Panc1 (cell line): ENCODE results near the gene ZNF516. TPM values are rescaled to one million over a fixed set of nuclear protein-coding genes. Genes with fewer than 3 reads are reported as not detected.

Experiments
- ATAC-seq: fragments of 200-7000 bp; cut with Tn5 transposase; 2 replicates; pipeline ENCODE4 v1.9.1; 2020; ENCODE audit warnings: mild to moderate bottlenecking, moderate library complexity
- BruUV-seq: library from RNA; stranded (reverse); fragments of 400-500 nt; replicated peaks from 2 replicates; lab custom pipeline; 2021; lab: Mats Ljungman, UMichigan
- CTCF ChIA-PET: fragments of 300-600 bp; sonication (Branson Sonifier 250); formaldehyde crosslinking; loops from one replicate; lab custom pipeline; 2022; ENCODE audit warnings: antibody characterized with exemption; lab: Charles Lee
- POLR2A ChIA-PET: fragments of 300-600 bp; sonication (Branson Sonifier 250); formaldehyde crosslinking; loops from one replicate; lab custom pipeline; 2022; ENCODE audit warnings: antibody characterized with exemption; lab: Charles Lee
- DNase-seq: peaks from one replicate; pipeline ENCODE4 v3.0.0-alpha.2; 2010; ENCODE audit warnings: low read depth, low spot score
- H3K27ac ChIP-seq: 2 replicates; pipeline ENCODE4 v1.5.1; 2011; ENCODE audit warnings: mild to moderate bottlenecking, low read length, inconsistent platforms
- H3K27me3 ChIP-seq: fragments of 200-500 bp; sonication (Bioruptor generic); 2 replicates; pipeline ENCODE4 v1.6.0; 2014; ENCODE audit warnings: low read length, inconsistent platforms; ENCODE audit not compliant: control insufficient read depth, insufficient read depth
- H3K36me3 ChIP-seq: fragments of 200-500 bp; sonication (Bioruptor generic); 2 replicates; pipeline ENCODE4 v1.5.1; 2014; ENCODE audit warnings: inconsistent platforms, mild to moderate bottlenecking, low read length, moderate library complexity; ENCODE audit not compliant: control insufficient read depth, insufficient read depth
- H3K4me1 ChIP-seq: 2 replicates; pipeline ENCODE4 v1.5.1; 2011; ENCODE audit warnings: inconsistent platforms, mild to moderate bottlenecking, low read length, moderate library complexity; ENCODE audit not compliant: control insufficient read depth, insufficient read depth
- H3K4me3 ChIP-seq, 2 experiments: 2 replicates each; pipeline ENCODE4 v1.5.1; 2011 to 2012; ENCODE audit warnings: low read depth in 2 of 2, low read length in 2 of 2, mild to moderate bottlenecking in 2 of 2, inconsistent platforms in 1 of 2, moderate library complexity in 1 of 2
- H3K9me3 ChIP-seq: fragments of 200-500 bp; sonication (Bioruptor generic); 2 replicates; pipeline ENCODE4 v1.5.1; 2014; ENCODE audit warnings: low read depth, mild to moderate bottlenecking, inconsistent platforms, low read length, moderate library complexity; ENCODE audit not compliant: control insufficient read depth, insufficient read depth
- CTCF ChIP-seq: fragments of 450-650 bp; IDR thresholded peaks from 2 replicates; pipeline ENCODE4 v1.5.1; 2017; ENCODE audit warnings: mild to moderate bottlenecking
- POLR2AphosphoS5 ChIP-seq: IDR thresholded peaks from 2 replicates; pipeline ENCODE4 v1.6.1; 2012; ENCODE audit warnings: mild to moderate bottlenecking, low read depth, low read length, moderate library complexity
- SIN3A ChIP-seq: IDR thresholded peaks from 2 replicates; pipeline ENCODE4 v1.6.1; 2012; ENCODE audit warnings: low read depth, mild to moderate bottlenecking, low read length, moderate library complexity, borderline replicate concordance; ENCODE audit not compliant: insufficient read depth
- TCF7L2 ChIP-seq: IDR thresholded peaks from 2 replicates; pipeline ENCODE4 v1.6.1; 2011; ENCODE audit warnings: mild to moderate bottlenecking, low read depth, low read length, inconsistent platforms
- in situ Hi-C: cut with HindIII; loops from 2 replicates; pipeline ENCODE4 v1.10.0; 2016; ENCODE audit warnings: low sequenced_read_pairs, low pct_unique_long_range_greater_than_20kb
- intact Hi-C: fragments of 100-400 bp; cut with micrococcal nuclease; formaldehyde crosslinking; loops from one replicate; pipeline ENCODE4 v1.10.0; 2022; ENCODE audit not compliant: unreplicated experiment
- total RNA-seq: library from RNA; stranded (reverse); gene quantifications from one replicate; pipeline ENCODE4 v1.2.1, GENCODE V29; 2021; ENCODE audit not compliant: unreplicated experiment
- TF ChIP-seq, protein P1 (sequence below), 2 experiments: IDR thresholded peaks; 2 replicates each; pipeline ENCODE4 v1.6.1; 2011 to 2012; ENCODE audit warnings: low read depth in 2 of 2, control low read depth in 1 of 2, low read length in 1 of 2, mild to moderate bottlenecking in 1 of 2, moderate library complexity in 1 of 2; ENCODE audit not compliant: insufficient read depth in 1 of 2

The ZNF516 gene
- total RNA-seq, 1 experiment from 2014 or later = 28.6 TPM

DNA sequence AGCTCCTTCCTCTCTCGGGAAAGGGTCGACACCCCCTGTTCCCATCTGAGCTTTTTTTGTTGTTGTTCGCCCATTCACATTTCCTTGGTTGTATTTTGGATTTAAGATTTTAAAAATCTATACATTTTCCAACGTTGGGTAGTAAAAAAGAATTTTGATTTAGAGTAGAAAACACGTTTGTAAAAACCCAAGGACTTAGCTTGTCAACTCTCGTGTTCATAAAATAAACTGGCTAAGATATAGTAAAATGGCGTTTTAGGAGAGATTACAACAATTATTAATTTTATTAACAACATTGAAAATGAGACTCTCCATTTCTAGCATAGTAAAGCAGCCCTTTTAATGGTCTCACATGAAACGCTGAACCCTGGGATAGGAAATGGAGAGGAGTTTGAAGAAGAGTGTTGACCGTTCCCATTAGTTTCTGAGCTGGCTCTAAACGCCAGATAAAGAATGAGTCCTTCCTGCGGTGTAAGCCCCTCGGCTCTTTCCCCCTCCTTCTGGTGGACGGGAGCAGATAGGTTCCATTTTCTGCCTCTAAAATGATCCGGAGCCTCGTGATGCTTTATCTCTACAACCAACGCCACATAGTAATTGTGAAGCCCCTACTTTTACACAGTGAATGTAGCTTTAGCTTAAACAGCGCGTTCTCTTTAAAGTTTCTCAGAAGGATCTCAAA is 24.0 kb upstream of the ZNF516 start:
- ChIA-PET CTCF (interaction anchor here (0.5 kb wide), 1 partner anchor 22 kb away, joined by 3 read pairs; no protein-coding TSS in a partner anchor), POLR2A (no interaction called here)
- Histone ChIP-seq H3K4me3 (no peak overlapping the region), H3K9me3 (no peaks in the 10 kb centered on the region), H3K4me1 (no peaks in the 10 kb centered on the region), H3K36me3 (no peaks in the 10 kb centered on the region), H3K27me3 (peaks cover 27% of the 10 kb centered on the region), H3K27ac (no peak overlapping the region)
- no TSS peak for BruUV-seq
- ATAC-seq (no peak), DNase-seq (no peak)
- TF ChIP-seq CTCF (no peak), SIN3A (no peak), POLR2AphosphoS5 (no peak), TCF7L2 (no peak)
- TF ChIP-seq, protein P1, sequence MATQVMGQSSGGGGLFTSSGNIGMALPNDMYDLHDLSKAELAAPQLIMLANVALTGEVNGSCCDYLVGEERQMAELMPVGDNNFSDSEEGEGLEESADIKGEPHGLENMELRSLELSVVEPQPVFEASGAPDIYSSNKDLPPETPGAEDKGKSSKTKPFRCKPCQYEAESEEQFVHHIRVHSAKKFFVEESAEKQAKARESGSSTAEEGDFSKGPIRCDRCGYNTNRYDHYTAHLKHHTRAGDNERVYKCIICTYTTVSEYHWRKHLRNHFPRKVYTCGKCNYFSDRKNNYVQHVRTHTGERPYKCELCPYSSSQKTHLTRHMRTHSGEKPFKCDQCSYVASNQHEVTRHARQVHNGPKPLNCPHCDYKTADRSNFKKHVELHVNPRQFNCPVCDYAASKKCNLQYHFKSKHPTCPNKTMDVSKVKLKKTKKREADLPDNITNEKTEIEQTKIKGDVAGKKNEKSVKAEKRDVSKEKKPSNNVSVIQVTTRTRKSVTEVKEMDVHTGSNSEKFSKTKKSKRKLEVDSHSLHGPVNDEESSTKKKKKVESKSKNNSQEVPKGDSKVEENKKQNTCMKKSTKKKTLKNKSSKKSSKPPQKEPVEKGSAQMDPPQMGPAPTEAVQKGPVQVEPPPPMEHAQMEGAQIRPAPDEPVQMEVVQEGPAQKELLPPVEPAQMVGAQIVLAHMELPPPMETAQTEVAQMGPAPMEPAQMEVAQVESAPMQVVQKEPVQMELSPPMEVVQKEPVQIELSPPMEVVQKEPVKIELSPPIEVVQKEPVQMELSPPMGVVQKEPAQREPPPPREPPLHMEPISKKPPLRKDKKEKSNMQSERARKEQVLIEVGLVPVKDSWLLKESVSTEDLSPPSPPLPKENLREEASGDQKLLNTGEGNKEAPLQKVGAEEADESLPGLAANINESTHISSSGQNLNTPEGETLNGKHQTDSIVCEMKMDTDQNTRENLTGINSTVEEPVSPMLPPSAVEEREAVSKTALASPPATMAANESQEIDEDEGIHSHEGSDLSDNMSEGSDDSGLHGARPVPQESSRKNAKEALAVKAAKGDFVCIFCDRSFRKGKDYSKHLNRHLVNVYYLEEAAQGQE (IDR thresholded peaks at IDR 0.05; ENCODE audit: insufficient read depth in 1 of 2, low read depth in 2 of 2, low read length in 1 of 2) = no peak
- in situ Hi-C loops (no loop called here), intact Hi-C loops (no loop called here)

GRCh38 chr18:76518123-76518859 is 23.2 kb upstream of the ZNF516 start:
- no peaks in the 10 kb centered on the region for H3K36me3 ChIP-seq
- CTCF ChIA-PET = no interaction called here

GRCh38 chr18:76515576-76515975 is 20.5 kb upstream of the ZNF516 start:
- in situ Hi-C loops = no loop called here
- ATAC-seq (no peak), DNase-seq (no peak)
- BruUV-seq = no TSS peak
- H3K36me3 ChIP-seq = no peaks in the 10 kb centered on the region
- no peaks in the 10 kb centered on the region for H3K9me3 ChIP-seq
- TF ChIP-seq POLR2AphosphoS5 = no peak
- no peak for TF ChIP-seq CTCF
- TF ChIP-seq, protein P1 (IDR thresholded peaks at IDR 0.05; ENCODE audit: insufficient read depth in 1 of 2, low read depth in 2 of 2, low read length in 1 of 2) = no peak
- TF ChIP-seq TCF7L2 = no peak
- TF ChIP-seq SIN3A = no peak
- no peak overlapping the region for H3K27ac ChIP-seq
- no peak overlapping the region for H3K4me3 ChIP-seq
- H3K27me3 ChIP-seq = peaks cover 21% of the 10 kb centered on the region
- ChIA-PET CTCF (no interaction called here), POLR2A (no interaction called here)
- intact Hi-C loops = no loop called here
- no peaks in the 10 kb centered on the region for H3K4me1 ChIP-seq

More at GRCh38 chr18:76518123-76518859, 23.2 kb upstream of the ZNF516 start:
- H3K4me3 ChIP-seq = no peak overlapping the region
- POLR2A ChIA-PET = no interaction called here
- intact Hi-C loops = no loop called here
- no peak overlapping the region for H3K27ac ChIP-seq
- DNase-seq (no peak), ATAC-seq (no peak)
- H3K9me3 ChIP-seq = no peaks in the 10 kb centered on the region
- in situ Hi-C loops = no loop called here
- BruUV-seq = no TSS peak
- TF ChIP-seq POLR2AphosphoS5 = no peak
- H3K4me1 ChIP-seq = no peaks in the 10 kb centered on the region
- peaks cover 24% of the 10 kb centered on the region for H3K27me3 ChIP-seq
